ENCODE results near the gene BICD2.
"Not testable (repeated sequence)": the region's sequence is repeated elsewhere in the genome, so short reads cannot be mapped to it uniquely, and the experiment has no call there.

DNA sequence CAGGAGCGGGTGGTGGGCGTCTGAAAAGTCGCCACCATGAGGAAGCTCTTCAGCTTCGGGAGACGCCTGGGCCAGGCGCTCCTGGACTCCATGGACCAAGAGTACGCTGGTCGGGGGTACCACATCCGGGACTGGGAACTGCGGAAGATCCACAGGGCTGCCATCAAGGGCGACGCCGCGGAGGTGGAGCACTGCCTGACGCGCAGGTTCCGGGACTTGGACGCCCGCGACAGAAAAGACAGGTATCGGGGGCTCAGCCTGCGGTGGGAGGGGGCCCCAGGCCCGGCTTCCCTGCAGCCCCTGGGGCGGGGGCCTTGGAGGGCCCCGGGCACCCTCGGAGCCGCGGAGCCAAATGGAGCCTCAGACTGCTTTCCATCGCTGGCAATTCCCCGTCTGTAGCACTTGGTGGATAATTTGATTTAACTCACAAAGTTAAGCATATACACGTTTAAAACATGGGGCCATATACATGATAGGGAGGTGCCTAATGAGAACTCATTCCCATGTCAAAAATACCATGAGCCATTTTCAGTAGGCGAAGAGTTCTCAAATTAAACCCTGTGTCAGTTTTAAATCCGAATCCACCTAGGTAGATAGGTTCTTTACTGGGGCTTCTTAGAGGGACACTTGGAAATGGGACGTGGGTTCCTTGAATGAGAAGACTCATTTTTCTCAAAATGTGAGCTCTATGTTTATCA lies 45.1 kb upstream of the BICD2 start:
- not testable (repeated sequence) for TF ChIP-seq POLR2AphosphoS5 (IDR thresholded peaks at IDR 0.05); CTCF (IDR thresholded peaks at IDR 0.05 in 8 of 11, conservative IDR thresholded peaks at IDR 0.05 in 3 of 11)
